Right forelimb (tissue), 1 donor: ENCODE results near the gene PHF20.
"Not testable (repeated sequence)": the region's sequence is repeated elsewhere in the genome, so short reads cannot be mapped to it uniquely, and the experiment has no call there.

ENCODE experiments used
- DNase-seq: peaks from one replicate; pipeline ENCODE4 v3.0.0-alpha.2; 2018

PHF20 gene

GRCh38 chr20:35771689-35772562 lies at the start of gene PHF20:
TSS of gene PHF20 (plus strand) at chr20:35772015. CDS start at chr20:35801523, 29,508 bp downstream.
- DNase-seq, result peak; percentile 99

GRCh38 chr20:35723275-35723639 lies 48.6 kb upstream of the PHF20 start:
- DNase-seq, result not testable (repeated sequence)

DNA sequence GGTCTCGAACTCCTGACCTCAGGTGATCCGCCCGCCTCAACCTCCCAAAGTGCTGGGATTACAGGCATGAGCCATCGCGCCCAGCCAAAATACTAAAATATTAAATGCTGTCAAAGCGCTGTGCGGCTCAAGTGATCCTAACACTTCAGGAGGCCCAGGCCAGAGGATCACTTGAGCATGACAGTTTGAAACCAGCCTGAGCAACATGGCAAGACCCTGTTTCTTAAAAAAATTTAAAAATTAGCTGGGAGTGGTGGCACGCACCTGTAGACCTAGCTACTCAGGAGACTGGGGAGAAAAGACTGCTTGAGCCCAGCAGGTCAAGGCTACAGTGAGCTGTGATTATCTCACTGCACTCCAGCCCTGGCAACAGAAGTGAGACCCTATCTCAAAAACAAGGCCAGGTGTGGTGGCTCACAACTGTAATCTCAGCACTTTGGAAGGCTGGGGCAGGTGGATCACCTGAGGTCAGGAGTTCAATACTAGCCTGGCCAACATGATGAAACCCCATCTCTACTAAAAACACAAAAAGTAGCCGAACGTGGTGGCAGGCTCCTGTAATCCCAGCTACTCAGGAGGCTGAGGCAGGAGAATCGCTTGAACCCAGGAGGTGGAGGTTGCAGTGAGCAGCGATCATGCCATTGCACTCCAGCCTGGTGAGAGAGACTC lies 48.0 kb upstream of the PHF20 start:
- not testable (repeated sequence) for DNase-seq

- DNase-seq, result no peak
These were observed 47.2 kb upstream of the PHF20 start for GRCh38 chr20:35724321-35725230.

DNA sequence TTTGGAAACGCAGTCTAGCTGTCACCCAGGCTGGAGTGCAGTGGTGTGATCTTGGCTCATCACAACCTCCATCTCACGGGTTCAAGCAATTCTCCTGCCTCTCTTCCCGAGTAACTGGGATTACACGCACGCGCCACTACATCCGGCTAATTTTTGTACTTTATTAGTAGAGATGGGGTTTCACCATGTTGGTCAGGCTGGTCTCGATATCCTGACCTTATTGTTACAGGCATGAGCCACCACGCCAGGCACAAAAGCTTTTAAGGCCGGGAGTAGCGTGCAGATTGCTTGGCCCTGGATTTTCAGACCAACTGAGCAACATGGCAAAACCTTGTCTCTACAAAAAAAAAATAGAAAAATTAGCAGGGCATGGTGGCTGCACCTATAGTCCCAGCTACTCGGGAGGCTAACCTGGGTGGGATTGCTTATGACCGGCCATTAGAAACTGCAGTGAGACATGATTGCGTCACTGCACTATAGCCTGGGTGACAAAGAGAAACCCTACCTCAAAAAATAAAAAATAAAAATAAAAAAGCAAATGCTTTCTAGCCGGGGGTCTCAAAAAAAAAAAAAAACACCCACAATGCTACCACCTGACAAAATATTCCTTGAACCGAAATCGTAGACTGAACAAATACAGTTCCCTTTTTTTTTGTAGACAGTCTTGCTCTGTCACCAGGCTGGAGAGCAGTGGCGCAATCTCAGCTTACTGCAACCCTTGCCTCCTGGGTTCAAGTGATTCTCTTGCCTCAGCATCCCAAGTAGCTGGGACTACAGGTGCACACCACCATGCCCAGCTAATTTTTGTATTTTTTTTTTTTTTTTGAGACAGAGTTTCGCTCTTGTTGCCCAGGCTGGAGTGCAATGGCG lies 44.7 kb upstream of the PHF20 start:
- no peak for DNase-seq

- no peak for DNase-seq
These were observed 42.5 kb upstream of the PHF20 start for GRCh38 chr20:35729283-35729807.

GRCh38 chr20:35729836-35730582 lies 41.8 kb upstream of the PHF20 start:
- DNase-seq, result no peak

DNA sequence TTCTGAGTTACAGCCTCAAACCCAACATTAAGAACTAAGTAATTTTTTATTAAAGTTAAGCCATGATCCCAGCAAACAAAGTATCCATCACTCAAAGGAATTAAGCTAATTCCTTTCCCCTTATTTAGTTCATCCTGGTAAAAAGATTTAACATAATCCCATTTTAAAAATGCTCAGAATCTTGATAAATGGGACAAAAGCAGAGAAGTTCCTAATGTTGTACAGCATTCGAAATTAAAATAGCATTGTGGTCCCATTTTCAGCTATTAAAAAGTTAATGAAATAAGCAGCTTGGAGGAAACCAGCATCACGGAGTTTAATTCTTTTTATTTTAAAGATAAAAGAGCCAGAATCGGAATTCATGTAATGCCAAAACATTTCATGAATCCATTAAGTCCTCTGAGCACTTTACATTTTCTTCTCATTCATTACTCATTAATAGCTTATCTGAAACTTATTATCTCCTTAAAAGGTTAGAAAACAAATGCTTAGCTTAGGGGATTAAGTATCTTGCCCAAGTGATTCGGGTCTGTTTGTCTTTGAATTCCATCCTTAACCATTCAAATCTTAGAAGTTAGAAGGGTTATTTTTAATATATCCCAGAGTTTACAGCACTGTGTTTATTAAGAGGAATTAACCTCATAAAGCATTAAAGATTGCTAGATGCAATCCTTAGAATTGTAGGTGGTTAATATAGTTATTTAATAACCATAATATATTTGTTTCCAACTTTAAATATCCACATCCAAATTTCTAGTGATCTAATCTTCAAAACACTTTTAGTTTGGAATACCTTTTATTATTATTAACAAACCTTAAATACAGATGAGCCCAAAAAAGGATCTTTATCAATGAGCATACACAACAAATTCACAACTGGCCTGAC lies 41.0 kb upstream of the PHF20 start:
- DNase-seq, result no peak

- no peak for DNase-seq
These were observed 40.4 kb upstream of the PHF20 start for GRCh38 chr20:35731469-35731788.

GRCh38 chr20:35731862-35732643 lies 39.8 kb upstream of the PHF20 start:
- no peak for DNase-seq

- no peak for DNase-seq
These were observed 39.2 kb upstream of the PHF20 start for GRCh38 chr20:35732644-35732982.

GRCh38 chr20:35734374-35734773 lies 37.4 kb upstream of the PHF20 start:
- DNase-seq, result no peak

DNA sequence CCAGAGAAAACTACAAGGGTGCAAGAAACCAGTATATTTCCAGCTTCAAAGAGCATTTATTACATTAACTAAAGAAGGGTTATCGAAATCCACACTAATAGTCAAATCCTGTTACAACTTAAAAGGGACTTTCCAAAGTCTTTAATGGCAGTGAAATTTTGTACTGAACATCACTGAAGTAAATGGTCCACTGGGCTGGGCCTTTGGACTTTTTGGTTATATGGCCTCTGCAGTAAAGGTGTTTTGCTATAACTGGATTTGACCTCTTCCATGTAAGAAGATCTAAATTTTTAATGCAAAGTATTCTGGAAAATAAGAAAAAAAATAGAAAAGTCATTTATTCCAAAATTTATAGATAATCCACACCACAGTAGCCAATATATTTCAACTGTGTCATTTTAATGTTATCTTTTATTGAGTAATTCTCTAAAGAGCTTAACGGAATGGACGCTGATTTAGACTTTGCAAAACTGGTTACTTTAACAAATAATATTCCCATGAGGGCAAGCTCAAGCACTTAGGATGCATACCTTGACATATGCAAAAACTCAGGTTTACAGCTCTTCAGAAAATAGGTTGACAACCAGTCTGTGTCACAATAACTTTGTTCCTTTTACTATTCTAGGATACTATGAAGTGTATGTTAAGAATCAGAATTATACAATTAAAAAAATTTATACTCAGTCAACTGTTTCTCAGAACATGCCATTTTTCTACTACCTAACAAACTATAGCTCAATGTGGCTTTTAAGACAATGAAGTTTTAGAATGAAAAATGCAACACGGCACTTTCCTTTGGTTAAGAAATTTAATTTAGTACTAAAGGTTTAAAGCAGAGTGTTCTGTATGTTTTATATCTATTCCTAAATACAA lies 36.8 kb upstream of the PHF20 start:
- no peak for DNase-seq

GRCh38 chr20:35735826-35736470 lies 35.9 kb upstream of the PHF20 start:
- DNase-seq, result no peak

- DNase-seq, result no peak
These were observed 33.9 kb upstream of the PHF20 start for GRCh38 chr20:35737865-35738333.

DNA sequence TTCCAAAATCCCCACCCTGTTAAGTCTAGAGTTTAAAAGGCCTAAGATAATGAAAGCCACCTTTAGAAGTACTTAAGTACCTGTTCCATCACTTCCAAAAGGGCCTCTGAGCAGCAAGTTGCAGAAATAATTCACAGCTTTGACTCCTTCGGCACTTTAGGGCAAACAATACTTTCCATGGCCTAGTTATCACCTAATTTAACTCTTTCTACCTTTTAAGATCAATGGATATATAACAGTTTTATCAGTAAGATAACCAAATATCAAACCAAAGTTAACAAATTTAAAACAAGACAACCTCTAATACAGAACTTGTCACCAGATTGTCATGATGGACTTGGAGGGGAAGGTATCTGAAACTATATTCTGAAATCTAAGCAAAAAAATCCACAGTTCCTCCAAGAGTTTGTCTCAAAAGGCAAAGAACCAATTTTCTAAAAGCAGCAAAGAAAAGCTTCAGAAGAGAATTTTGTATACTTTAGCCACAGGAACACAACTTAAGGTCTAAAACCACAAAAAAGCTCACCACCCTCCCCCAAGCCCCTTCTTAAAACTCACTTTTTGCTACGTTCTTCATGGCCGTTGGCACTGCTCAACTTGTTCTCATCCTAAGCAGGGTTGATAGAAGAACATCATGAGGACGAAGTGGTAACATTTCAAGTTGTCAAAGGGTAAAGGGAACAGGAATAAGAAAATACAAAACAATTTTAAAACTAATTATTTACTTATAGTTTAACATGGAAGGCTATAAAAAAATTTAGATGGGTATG lies 33.2 kb upstream of the PHF20 start:
- DNase-seq, result no peak
